Left ventricle myocardium inferior (tissue), 1 donor: ENCODE measurements around the gene TMEM92. TPM values are rescaled to one million over a fixed set of nuclear protein-coding genes. Genes with fewer than 3 reads are reported as not detected.
"Not testable (repeated sequence)": the region's sequence is repeated elsewhere in the genome, so short reads cannot be mapped to it uniquely, and the experiment has no call there.

ENCODE experiments used
- DNase-seq: peaks from one replicate; pipeline ENCODE4 v3.0.0-alpha.2; 2020
- H3K27ac ChIP-seq: fragments of 200-600 bp; replicated peaks from 2 replicates; pipeline ENCODE4 v1.8.0; 2021
- H3K27me3 ChIP-seq: fragments of 200-600 bp; 2 replicates; pipeline ENCODE4 v1.8.0; 2021; ENCODE audit warnings: low read depth
- H3K36me3 ChIP-seq: fragments of 200-600 bp; 2 replicates; pipeline ENCODE4 v1.8.0; 2021
- H3K4me1 ChIP-seq: fragments of 200-600 bp; 2 replicates; pipeline ENCODE4 v1.8.0; 2021
- H3K4me3 ChIP-seq: fragments of 200-600 bp; 2 replicates; pipeline ENCODE4 v1.8.0; 2021; ENCODE audit warnings: mild to moderate bottlenecking, moderate library complexity
- H3K9me3 ChIP-seq: fragments of 200-600 bp; replicated peaks from 2 replicates; pipeline ENCODE4 v1.8.0; 2021
- intact Hi-C: fragments of 100-400 bp; cut with micrococcal nuclease; formaldehyde crosslinking; loops from one replicate; pipeline ENCODE4 v1.11.0; 2022
- total RNA-seq: library from RNA; stranded (reverse); fragmentation: NEBNext Ultra II Directional; extraction: Animal tissue kit (Norgen Biotek cat#: 25700); gene quantifications from one replicate; pipeline ENCODE4 v1.2.1, GENCODE V29; 2021
- TF ChIP-seq, protein P1 (sequence below): fragments of 200-600 bp; IDR thresholded peaks from 2 replicates; pipeline ENCODE4 v1.8.0; 2021; ENCODE audit warnings: antibody characterized with exemption, mild to moderate bottlenecking, borderline replicate concordance
- donor health status: DM: no; HTN: yes; CAD: no; lungs with severe emphysema.

Gene TMEM92
- total RNA-seq, 1 donor from 2014 or later, result not detected

- TF ChIP-seq, protein P1, sequence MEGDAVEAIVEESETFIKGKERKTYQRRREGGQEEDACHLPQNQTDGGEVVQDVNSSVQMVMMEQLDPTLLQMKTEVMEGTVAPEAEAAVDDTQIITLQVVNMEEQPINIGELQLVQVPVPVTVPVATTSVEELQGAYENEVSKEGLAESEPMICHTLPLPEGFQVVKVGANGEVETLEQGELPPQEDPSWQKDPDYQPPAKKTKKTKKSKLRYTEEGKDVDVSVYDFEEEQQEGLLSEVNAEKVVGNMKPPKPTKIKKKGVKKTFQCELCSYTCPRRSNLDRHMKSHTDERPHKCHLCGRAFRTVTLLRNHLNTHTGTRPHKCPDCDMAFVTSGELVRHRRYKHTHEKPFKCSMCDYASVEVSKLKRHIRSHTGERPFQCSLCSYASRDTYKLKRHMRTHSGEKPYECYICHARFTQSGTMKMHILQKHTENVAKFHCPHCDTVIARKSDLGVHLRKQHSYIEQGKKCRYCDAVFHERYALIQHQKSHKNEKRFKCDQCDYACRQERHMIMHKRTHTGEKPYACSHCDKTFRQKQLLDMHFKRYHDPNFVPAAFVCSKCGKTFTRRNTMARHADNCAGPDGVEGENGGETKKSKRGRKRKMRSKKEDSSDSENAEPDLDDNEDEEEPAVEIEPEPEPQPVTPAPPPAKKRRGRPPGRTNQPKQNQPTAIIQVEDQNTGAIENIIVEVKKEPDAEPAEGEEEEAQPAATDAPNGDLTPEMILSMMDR, result no peak
- no peak overlapping the region for H3K27ac ChIP-seq
- no peaks in the 10 kb centered on the region for H3K9me3 ChIP-seq
- intact Hi-C loops, result no loop called here
- H3K4me3 ChIP-seq, result no peak overlapping the region
- no peak for DNase-seq
- H3K36me3 ChIP-seq, result no peaks in the 10 kb centered on the region
- H3K27me3 ChIP-seq, result peaks cover 6% of the 10 kb centered on the region
- H3K4me1 ChIP-seq, result no peaks in the 10 kb centered on the region
Observed at GRCh38 chr17:50298018-50298417, 23.8 kb downstream of the TMEM92 start.

DNA sequence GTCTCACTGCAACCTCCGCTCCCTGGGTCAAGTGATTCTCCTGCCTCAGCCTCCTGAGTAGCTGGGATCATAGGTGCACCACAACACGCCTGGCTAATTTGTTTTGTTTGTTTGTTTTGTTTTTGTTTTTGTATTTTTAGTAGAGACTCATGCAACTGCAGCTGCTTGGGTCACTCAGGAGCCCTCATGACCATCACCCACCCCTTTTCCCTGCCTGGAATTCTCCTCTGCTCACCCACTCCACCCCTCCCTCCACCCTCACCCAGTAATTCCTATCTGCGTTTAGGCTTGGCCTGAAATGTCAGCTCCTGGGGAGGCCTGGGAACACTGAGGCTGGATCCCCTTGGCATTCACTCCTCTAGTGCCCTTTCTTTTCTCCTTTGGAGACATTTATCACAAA is 25.5 kb downstream of the TMEM92 start:
- intact Hi-C loops, result no loop called here
- Histone ChIP-seq H3K27ac (no peak overlapping the region), H3K4me3 (no peak overlapping the region), H3K27me3 (peaks cover 16% of the 10 kb centered on the region), H3K9me3 (no peaks in the 10 kb centered on the region), H3K36me3 (no peaks in the 10 kb centered on the region), H3K4me1 (no peaks in the 10 kb centered on the region)
- no peak for DNase-seq
- TF ChIP-seq, protein P1, result no peak

GRCh38 chr17:50300824-50301223 is 26.6 kb downstream of the TMEM92 start:
- H3K27ac ChIP-seq, H3K9me3 ChIP-seq, DNase-seq, intact Hi-C loops, H3K4me1 ChIP-seq, H3K36me3 ChIP-seq, H3K4me3 ChIP-seq: not testable (repeated sequence)
- H3K27me3 ChIP-seq, result peaks cover 16% of the 10 kb centered on the region

- H3K9me3 ChIP-seq, result no peaks in the 10 kb centered on the region
- H3K27ac ChIP-seq, result no peak overlapping the region
- no peak for DNase-seq
- TF ChIP-seq, protein P1, result no peak
- no peaks in the 10 kb centered on the region for H3K36me3 ChIP-seq
- intact Hi-C loops, result no loop called here
- H3K27me3 ChIP-seq, result peaks cover 20% of the 10 kb centered on the region
- no peaks in the 10 kb centered on the region for H3K4me1 ChIP-seq
- no peak overlapping the region for H3K4me3 ChIP-seq
Observed at GRCh38 chr17:50301891-50302584, 27.8 kb downstream of the TMEM92 start.

- TF ChIP-seq, protein P1, result no peak
- H3K9me3 ChIP-seq, result no peaks in the 10 kb centered on the region
- H3K4me3 ChIP-seq, result no peak overlapping the region
- H3K36me3 ChIP-seq, result no peaks in the 10 kb centered on the region
- DNase-seq, result no peak
- peaks cover 20% of the 10 kb centered on the region for H3K27me3 ChIP-seq
- H3K27ac ChIP-seq, result no peak overlapping the region
- H3K4me1 ChIP-seq, result no peaks in the 10 kb centered on the region
- intact Hi-C loops, result no loop called here
Observed at GRCh38 chr17:50303051-50303450, 28.8 kb downstream of the TMEM92 start.

DNA sequence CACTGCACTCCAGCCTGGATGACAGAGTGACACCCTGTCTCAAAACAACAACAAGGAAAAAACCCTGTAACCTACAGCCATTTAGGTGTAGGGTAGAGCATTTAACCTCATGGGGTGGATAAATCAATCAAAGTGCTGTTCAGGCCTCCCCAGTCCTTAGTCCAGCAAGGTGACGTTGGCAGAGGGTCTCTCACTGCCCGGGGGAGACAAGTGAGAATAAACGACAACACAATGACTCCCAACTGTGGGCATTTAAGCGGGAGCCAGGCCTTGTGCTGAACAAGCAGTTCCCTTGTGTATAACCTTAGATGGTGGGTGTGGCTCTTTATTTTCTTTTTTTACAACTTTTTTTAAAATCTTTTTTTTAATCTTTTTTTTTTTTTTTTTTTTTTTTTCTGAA is 29.3 kb downstream of the TMEM92 start:
- TF ChIP-seq, protein P1, result no peak
- no peak overlapping the region for H3K4me3 ChIP-seq
- no peaks in the 10 kb centered on the region for H3K9me3 ChIP-seq
- H3K4me1 ChIP-seq, result no peaks in the 10 kb centered on the region
- peaks cover 20% of the 10 kb centered on the region for H3K27me3 ChIP-seq
- DNase-seq, result no peak
- H3K27ac ChIP-seq, result no peak overlapping the region
- H3K36me3 ChIP-seq, result no peaks in the 10 kb centered on the region
- intact Hi-C loops, result no loop called here
